ENCODE measurements around the gene ZIC1.

DNA sequence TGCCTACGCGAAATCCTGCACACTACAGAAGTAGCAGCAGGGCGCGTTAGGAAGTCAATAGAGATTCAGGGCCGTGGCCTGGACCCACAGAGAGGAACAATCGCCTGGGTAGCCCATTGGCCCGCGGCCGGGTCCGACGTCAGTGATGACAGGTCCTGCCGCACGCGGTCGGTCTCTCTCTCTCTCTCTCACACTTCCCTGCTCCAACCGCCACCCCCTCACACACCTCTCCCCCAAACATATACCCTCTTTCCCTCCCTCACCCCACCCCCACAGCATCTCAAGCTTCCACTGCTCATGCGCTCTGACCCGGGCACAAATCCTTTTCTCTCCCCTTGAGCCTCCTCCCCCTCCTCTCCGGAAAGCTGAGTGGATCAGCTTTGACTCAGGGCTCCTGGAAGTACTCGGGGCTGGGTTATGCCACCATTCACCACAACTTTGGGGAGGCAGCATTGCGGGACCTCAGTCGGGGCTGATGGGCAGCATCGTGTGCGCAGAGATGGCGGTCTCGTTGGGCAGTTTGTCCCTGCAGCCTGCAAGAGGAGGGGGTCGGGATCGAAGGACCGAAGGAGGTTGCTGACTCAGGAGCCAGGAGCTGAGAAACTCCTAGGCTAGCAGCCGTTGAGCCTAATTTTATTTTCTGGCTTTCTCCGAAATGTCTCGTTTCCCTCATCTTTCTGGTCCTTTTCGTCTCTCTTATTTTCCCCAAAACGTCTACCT, 11.8 kb upstream of the ZIC1 start:
- TF ChIP-seq HIVEP1 (CRISPR knock-in tag; IDR thresholded peaks at IDR 0.05) (no peak), IRF2 (CRISPR knock-in tag; IDR thresholded peaks at IDR 0.05) (no peak), EZH2 (conservative IDR thresholded peaks at IDR 0.05; ENCODE audit: low read depth, low read length) (no peak), ZNF530 (CRISPR knock-in tag; IDR thresholded peaks at IDR 0.05; ENCODE audit: low read depth) (no peak), YY1 (IDR thresholded peaks at IDR 0.05; ENCODE audit: insufficient read depth, insufficient replicate concordance, low read depth, low read length) (no peak), SETDB1 (CRISPR knock-in tag; IDR thresholded peaks at IDR 0.05; ENCODE audit: borderline replicate concordance) (no peak), CCDC6 (CRISPR knock-in tag; IDR thresholded peaks at IDR 0.05) (no peak), MYC (CRISPR knock-in tag; IDR thresholded peaks at IDR 0.05; ENCODE audit: borderline replicate concordance) (no peak)
- TF ChIP-seq, protein P1, sequence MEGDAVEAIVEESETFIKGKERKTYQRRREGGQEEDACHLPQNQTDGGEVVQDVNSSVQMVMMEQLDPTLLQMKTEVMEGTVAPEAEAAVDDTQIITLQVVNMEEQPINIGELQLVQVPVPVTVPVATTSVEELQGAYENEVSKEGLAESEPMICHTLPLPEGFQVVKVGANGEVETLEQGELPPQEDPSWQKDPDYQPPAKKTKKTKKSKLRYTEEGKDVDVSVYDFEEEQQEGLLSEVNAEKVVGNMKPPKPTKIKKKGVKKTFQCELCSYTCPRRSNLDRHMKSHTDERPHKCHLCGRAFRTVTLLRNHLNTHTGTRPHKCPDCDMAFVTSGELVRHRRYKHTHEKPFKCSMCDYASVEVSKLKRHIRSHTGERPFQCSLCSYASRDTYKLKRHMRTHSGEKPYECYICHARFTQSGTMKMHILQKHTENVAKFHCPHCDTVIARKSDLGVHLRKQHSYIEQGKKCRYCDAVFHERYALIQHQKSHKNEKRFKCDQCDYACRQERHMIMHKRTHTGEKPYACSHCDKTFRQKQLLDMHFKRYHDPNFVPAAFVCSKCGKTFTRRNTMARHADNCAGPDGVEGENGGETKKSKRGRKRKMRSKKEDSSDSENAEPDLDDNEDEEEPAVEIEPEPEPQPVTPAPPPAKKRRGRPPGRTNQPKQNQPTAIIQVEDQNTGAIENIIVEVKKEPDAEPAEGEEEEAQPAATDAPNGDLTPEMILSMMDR (CRISPR knock-in tag; IDR thresholded peaks at IDR 0.05), result no peak
- TF ChIP-seq, protein P2, sequence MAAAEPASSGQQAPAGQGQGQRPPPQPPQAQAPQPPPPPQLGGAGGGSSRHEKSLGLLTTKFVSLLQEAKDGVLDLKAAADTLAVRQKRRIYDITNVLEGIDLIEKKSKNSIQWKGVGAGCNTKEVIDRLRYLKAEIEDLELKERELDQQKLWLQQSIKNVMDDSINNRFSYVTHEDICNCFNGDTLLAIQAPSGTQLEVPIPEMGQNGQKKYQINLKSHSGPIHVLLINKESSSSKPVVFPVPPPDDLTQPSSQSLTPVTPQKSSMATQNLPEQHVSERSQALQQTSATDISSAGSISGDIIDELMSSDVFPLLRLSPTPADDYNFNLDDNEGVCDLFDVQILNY (CRISPR knock-in tag; conservative IDR thresholded peaks at IDR 0.05), result no peak
